AG04449 (cell line): Measurements from ENCODE around the gene MS4A10.
"Not testable (repeated sequence)": the region's sequence is repeated elsewhere in the genome, so short reads cannot be mapped to it uniquely, and the experiment has no call there.

Experiments
- CTCF ChIA-PET: fragments of 350-600 bp; formaldehyde crosslinking; extraction: SDS; loops from one replicate; lab custom pipeline; 2021; ENCODE audit warnings: antibody characterized with exemption; lab: Yijun Ruan, JAX
- POLR2A ChIA-PET: fragments of 400-600, 350-600 bp; formaldehyde crosslinking; extraction: SDS; loops from one replicate; lab custom pipeline; 2020; ENCODE audit warnings: antibody characterized with exemption, inconsistent platforms; lab: Yijun Ruan, JAX
- DNase-seq: peaks from one replicate; pipeline ENCODE4 v3.0.0-alpha.2; 2010; ENCODE audit warnings: low read depth, low spot score
- H3K4me3 ChIP-seq: 2 replicates; pipeline ENCODE4 v1.5.1; 2011; ENCODE audit warnings: low read depth, mild to moderate bottlenecking, control low read depth, low read length
- CTCF ChIP-seq: IDR thresholded peaks from one replicate; pipeline ENCODE4 v1.5.1; 2011; ENCODE audit warnings: mild to moderate bottlenecking, moderate library complexity, low read length, control low read depth, inconsistent platforms; ENCODE audit not compliant: insufficient read depth; ENCODE audit errors: missing control alignments

Gene MS4A10

GRCh38 chr11:60821827-60822599, 36.9 kb downstream of the MS4A10 start:
- no peak overlapping the region for H3K4me3 ChIP-seq
- POLR2A ChIA-PET = no interaction called here
- DNase-seq = no peak
- no peak for TF ChIP-seq CTCF
- CTCF ChIA-PET = interaction anchor here (1.1 to 5.2 kb wide), 5 partner anchors 9 to 83 kb away, joined by 3 to 38 read pairs (median 4); no protein-coding TSS in a partner anchor

- CTCF ChIA-PET = interaction anchor here (0.6 to 29.1 kb wide), 2 partner anchors 72 to 167 kb away, joined by 4 to 1087 read pairs; partner anchors contain the start of gene PRPF19
- H3K4me3 ChIP-seq, POLR2A ChIA-PET, DNase-seq: not testable (repeated sequence)
These were observed 38.7 kb downstream of the MS4A10 start for GRCh38 chr11:60823745-60824306.

- ChIA-PET CTCF (interaction anchor here (29.1 kb wide), 1 partner anchor 71 kb away, joined by 1087 read pairs; the partner anchor contains the start of gene PRPF19), POLR2A (no interaction called here)
- H3K4me3 ChIP-seq = no peak overlapping the region
- DNase-seq = no peak
- no peak for TF ChIP-seq CTCF
These were observed 40.0 kb downstream of the MS4A10 start for GRCh38 chr11:60825118-60825517.

- H3K4me3 ChIP-seq = no peak overlapping the region
- ChIA-PET POLR2A (no interaction called here), CTCF (interaction anchor here (29.1 kb wide), 1 partner anchor 70 kb away, joined by 1087 read pairs; the partner anchor contains the start of gene PRPF19)
- no peak for DNase-seq
- TF ChIP-seq CTCF = no peak
These were observed 40.7 kb downstream of the MS4A10 start for GRCh38 chr11:60825790-60826189.

- no peak overlapping the region for H3K4me3 ChIP-seq
- no peak for TF ChIP-seq CTCF
- ChIA-PET POLR2A (interaction anchor here (0.5 to 2.2 kb wide), 2 partner anchors 24 to 57 kb away, joined by 3 to 12 read pairs; no protein-coding TSS in a partner anchor), CTCF (interaction anchor here (0.7 to 29.1 kb wide), 43 partner anchors 10 to 369 kb away, joined by 3 to 1087 read pairs (median 5); partner anchors contain the start of genes MS4A10, PRPF19, TMEM109 and ZP1)
- no peak for DNase-seq
These were observed 45.5 kb downstream of the MS4A10 start for GRCh38 chr11:60830478-60831142.

- ChIA-PET CTCF (interaction anchor here (0.7 to 29.1 kb wide), 44 partner anchors 9 to 368 kb away, joined by 3 to 1087 read pairs (median 5); partner anchors contain the start of genes MS4A10, PRPF19, TMEM109 and ZP1), POLR2A (interaction anchor here (0.5 to 2.2 kb wide), 2 partner anchors 24 to 57 kb away, joined by 3 to 12 read pairs; no protein-coding TSS in a partner anchor)
- H3K4me3 ChIP-seq = no peak overlapping the region
- no peak for DNase-seq
- peak; percentile 89 for TF ChIP-seq CTCF
These were observed 46.0 kb downstream of the MS4A10 start for GRCh38 chr11:60831143-60831500.
